Renal pelvis (tissue), 4 donors: ENCODE data around the gene CFAP20. TPM values are rescaled to one million over a fixed set of nuclear protein-coding genes. Genes with fewer than 3 reads are reported as not detected.
"Not testable (repeated sequence)": the region's sequence is repeated elsewhere in the genome, so short reads cannot be mapped to it uniquely, and the experiment has no call there.

Experiments used
- DNase-seq: peaks from one replicate; pipeline ENCODE4 v3.0.0-alpha.2; 2013
- polyA plus RNA-seq, 3 donors: library from polyadenylated mRNA; unstranded; fragments of 120-200 nt; gene quantifications; one replicate each; pipeline ENCODE4 v1.2.1, GENCODE V29; 2013; ENCODE audit not compliant: insufficient read length in 3 of 3

The CFAP20 gene
- polyA plus RNA-seq, 3 donors = 59.3 to 69.1 (median 64.6) TPM

GRCh38 chr16:58072134-58072533 lies 57.0 kb downstream of the CFAP20 start:
- DNase-seq = not testable (repeated sequence)

- DNase-seq = no peak
These were observed 58.6 kb downstream of the CFAP20 start for GRCh38 chr16:58070585-58070984.

Other genes with a start within 250 kb of the CFAP20 start
- gene CNGB1, start 158.3 kb downstream of the CFAP20 start, polyA plus RNA-seq = under 1 TPM in 2 of 3 donors, not detected in 1; 0.09 to 0.11 TPM
- gene ZNF319, start 128.7 kb downstream of the CFAP20 start, polyA plus RNA-seq = 10 to 100 TPM; 11.3 to 13.2 (median 12.6) TPM
- gene USB1, start 128.0 kb downstream of the CFAP20 start, polyA plus RNA-seq = 10 to 100 TPM; 23.5 to 25.4 (median 25.3) TPM
- 10 to 100 TPM; 14.7 to 20.3 (median 18.4) TPM for gene MMP15, start 103.6 kb downstream of the CFAP20 start, polyA plus RNA-seq
- 10 to 100 TPM; 62.4 to 69.9 (median 66.5) TPM for gene CSNK2A2, start 68.7 kb upstream of the CFAP20 start, polyA plus RNA-seq
- under 1 TPM in 1 of 3 donors, not detected in 2; 0.16 TPM for gene PRSS54, start 165.6 kb upstream of the CFAP20 start, polyA plus RNA-seq